HG03378 (cell line): ENCODE measurements around the gene ACOT11.
"Not testable (repeated sequence)": the region's sequence is repeated elsewhere in the genome, so short reads cannot be mapped to it uniquely, and the experiment has no call there.

Experiments
- ATAC-seq: cut with Tn5 transposase; IDR thresholded peaks from one replicate; pipeline ENCODE4 v1.9.1; 2021; ENCODE audit warnings: mild to moderate bottlenecking, moderate library complexity; ENCODE audit not compliant: unreplicated experiment

Gene ACOT11

DNA sequence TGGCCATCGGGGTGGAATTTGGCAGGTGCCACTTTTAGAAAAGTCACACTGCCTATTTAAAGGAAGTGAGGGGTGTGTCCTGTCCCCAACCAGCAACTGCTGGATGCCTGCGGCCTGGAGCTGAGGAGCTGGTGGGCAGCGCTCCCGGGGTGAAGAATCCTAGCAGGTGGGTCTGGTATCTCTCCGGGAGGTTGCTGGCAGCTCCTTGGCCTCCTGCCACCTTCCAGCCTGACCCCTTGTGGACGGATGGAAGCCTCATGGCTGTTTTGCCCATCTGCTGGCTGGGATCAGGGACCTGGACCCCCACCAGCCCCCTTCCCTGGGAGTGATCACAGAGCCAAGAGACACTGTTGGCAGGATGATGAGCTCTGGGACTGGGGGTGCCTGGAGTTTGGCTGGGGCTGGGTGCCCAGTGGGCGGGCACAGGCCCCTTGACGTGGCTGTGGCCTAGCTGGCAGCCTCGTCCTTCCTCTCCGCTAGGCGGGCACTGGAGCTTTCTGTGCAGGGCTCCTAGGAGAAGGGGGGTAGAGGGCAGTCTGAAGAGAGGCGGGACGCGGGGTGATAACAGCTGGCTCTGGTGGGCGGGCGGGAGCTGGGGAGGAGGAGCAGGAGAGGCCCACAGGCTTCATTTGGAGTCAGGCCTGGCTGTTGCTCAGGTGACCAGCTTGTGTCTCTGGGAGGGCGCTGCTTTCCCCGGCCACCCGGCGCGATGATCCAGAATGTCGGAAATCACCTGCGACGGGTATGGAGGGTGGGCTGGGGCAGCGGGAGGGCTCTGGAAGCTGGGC, at the start of gene ACOT11:
Gene ACOT11 (plus strand): TSS at position 628 of the 788 bp plus-strand sequence. CDS start 82 bp downstream, at position 710.
- ATAC-seq: no peak

DNA sequence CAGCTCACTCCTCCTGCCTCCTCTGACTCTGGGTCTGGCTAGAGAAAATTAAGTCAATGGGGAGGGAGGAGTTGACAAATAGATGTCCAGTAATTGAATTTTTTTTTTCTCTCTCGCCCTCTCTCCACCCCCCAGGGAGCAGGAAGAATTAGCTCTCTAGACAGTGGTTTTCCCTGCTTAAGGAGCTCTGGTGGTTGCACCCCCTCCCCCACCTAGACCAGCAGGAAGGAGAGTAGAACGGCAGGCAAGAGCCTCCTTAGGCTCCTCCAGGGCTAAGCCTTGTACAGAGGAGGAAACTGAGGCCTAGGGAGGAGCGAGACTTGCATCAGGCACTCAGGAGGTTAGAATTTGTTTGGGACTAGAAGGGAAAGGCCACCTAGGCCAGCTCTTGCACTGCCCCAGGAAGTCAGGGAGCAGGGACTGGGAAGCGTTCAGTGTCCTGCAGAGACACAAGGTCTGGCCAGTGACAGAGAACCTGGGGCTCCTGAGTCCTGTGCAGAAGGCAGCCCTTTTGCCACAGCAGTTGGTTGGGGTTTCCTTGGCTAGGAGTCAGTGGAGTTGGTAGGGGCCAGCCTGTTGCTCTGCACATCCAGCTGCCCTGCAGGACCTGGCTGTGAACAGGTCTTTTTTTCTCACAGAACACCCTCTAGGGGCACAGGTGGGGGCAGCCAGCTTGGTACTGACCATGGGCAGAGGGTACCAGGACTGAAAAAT, 49.5 kb upstream of the ACOT11 start:
- ATAC-seq: no peak

DNA sequence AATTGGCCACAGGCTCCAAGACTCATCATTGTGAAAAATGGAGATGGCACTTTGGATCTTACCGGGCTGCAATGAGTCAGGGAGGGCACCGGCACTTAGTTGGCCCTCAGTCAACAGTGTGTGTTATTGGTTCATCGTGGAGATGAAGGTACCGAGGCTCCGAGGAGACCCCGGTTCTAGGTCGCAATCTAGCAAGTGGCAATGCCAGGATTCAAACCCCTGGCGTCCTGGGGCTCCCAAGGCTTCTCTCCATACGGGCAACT, 49.0 kb upstream of the ACOT11 start:
- ATAC-seq: no peak

DNA sequence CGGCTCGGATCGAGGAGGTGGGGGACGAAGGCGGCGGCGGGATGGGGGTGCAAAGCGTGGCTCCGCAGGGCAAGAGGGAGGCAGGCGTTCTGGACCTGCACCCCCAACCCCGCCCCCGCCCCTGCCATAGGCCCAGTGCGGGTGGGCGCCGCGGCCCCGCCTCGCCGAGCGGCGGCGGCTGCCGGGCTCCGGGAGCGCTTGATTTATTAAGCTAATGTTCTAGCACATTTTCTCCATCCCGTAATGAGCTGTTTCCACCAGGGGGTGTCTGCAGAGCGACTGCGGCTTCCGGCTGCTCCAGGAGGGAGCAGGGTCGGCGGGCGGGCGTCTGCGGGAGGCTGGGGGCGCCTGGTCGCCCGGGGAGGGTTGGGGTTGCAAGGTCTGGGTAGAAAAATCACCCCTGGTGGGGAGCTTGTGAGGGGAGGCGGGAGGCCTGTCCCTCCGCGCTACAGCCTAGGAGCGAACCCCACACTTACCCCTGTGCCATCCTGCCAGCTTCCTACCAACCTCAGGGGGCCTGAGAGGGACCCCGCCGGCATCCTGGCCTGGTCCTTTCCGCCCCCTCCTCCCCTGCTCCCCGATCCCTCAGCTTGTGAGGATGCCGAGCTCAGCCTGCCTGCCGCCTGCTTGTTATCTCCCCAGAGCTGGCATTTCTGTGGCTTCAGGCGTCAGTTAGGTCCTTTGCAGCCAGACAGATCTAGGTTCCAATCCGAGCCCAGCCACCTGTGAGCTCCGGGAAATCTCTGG, 48.5 kb upstream of the ACOT11 start:
- no peak for ATAC-seq

DNA sequence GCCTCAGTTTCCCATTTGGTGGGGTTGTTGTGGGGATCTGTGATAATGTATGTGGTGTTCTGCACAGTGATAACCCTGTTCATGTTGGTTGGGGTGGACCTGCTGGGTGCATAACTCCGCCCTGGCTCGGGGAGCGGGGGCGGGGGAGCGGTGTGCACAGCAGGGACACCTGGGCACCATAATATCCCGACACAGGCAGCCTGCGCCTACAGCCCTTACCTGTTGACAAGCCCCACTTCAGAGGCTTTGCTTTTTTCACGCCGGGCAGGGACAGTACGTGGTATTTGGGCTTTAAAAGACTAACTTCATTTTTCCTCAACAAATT, 48.0 kb upstream of the ACOT11 start:
- ATAC-seq: no peak

DNA sequence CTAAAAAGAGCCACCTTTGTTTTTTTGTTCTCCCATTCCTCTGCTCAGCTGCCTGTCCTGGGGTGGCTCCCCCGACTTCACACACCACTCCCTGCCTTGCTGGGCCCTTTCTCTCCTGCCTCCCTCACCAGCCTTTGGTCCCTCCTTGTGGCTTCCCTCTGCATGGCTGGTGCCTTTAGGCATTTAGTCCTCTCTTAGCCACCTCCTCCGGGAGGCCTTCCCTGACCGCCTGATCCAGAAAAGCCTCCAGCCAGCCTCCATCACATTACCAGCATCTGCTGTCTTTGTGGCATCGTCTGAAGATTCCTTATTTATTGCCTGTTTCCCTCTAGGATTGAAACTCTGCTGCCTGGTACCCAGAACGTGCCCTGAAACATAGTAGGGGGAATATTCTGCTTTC, 46.2 kb upstream of the ACOT11 start:
- no peak for ATAC-seq

DNA sequence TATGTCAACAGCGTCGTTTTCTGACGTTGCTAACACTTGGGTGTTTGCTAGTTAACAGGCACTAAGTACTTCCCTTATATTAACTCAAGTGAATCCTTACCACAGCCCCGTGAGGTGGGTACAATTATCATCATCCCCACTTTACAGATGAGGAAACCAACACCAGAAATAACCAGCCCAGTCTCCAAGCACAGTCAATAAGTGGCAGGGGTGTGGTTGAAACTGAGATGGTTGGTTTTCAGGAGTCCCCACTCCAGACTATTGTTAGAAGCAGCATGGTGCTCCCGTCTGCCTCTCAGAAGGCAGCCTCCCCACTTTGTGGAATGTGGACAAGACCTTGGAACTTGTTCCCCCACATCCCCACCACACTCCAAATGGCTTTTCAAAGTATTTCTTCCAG, 45.7 kb upstream of the ACOT11 start:
- ATAC-seq: no peak

DNA sequence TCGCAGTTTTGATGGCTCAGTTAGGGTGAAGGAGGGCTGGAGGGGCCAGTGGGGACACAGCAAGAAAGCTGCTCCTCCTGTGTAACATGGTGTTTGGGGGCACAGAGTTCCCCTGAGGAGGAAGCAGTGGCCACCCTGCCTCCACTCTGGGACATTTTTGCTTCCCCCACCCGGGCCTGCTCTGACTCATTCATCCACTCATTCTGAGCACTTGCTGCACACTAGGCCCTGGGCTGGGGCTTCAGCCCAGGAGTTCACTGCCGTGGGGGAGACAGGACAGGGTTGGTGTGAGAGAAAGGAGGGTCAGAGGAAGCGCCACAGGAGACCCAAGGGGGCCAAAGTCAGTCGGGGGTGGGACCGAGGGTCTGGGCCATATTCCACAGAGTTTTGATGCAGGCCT, 41.4 kb upstream of the ACOT11 start:
- ATAC-seq: no peak

DNA sequence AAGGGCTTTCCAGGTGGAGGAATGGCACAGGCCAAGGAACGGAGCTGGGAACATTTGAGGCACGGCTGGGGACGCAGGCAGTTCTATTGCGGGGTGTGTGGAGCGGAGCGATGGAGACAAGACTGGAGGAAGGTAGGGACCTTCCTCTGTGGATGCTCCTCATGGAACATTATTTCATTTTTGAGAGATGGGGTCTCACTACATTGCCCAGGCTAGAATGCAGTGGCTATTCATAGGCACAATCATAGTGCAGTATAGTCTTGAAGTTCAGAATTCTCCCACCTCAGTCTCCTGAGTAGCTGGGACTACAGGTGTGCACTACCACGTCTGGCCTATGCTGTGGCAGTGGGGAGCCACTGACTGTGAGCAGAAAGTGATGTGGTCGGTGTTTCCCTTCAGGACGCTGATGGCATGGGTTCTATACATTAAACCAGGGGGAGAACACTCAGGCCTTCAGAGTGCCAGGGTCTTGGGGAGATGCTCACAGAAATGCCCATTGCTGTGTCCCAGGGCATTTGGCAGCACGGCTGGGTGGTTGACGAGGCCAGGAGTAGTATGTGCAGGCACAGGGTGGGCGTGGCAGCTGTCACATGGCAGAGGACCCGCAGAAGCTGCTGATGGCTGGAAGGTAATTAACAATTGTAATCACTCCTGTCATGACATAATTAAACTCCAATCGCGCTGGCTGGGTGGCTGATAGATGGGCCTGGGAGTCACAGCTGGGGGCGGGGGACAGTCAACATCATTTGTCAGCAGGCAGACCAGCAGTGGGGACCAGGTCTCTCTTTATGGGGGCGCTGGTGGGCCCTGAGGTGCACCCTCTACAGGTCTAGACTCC, 40.8 kb upstream of the ACOT11 start:
- no peak for ATAC-seq

DNA sequence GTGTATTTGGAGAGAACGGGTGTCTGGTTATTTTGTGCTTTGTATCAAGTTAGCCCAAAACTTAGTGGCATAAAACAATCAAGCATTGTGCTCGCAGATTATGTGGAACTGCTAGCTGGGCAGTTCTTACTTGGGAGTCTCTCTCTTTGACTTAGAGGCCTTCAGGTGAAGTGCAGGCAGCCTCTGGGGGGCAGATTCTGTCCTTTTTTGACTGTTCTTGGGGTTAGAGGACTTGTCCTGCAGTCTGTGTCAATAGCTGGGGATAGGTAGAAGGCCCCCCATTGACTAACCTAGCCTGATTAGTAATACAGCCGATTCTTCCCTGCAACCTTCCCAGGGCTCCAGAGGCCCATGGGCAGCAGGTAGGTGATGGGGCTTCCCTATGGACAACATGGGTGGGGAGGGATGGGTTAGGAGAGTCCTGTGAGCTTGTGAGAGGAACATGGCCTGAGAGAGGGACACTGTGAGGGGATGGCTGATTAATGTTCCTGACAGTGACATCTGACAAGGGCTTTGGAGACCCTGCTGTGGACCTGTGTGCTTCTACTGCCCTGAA, 37.2 kb upstream of the ACOT11 start:
- no peak for ATAC-seq

DNA sequence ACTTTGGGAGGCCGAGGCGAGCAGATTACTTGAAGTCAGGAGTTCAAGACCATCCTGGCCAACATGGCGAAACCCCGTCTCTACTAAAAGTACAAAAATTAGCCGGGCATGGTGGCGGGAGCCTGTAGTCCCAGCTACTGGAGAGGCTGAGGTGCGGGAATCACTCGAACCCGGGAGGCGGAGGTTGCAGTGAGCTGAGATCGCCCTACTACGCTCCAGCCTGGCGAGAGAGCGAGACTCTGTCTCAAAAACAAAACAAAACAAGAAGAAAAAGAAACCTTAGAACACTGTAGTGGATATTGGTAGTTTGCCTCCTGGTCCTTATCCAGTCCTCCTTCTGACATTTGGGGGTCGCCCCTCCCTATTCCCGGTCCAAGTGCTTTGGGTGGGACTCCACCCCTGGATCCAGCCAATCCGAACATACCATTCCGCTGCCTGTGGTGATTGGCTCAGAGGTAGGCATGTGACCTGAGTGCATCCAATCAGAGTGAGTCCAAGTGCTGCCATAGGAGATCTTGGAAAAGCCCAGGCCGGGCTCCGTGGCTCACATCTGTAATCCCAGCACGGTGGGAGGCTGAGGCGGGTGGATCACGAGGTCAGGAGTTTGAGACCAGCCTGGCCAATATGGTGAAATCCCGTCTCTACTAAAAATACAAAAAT, 34.0 kb upstream of the ACOT11 start:
- ATAC-seq: not testable (repeated sequence)

DNA sequence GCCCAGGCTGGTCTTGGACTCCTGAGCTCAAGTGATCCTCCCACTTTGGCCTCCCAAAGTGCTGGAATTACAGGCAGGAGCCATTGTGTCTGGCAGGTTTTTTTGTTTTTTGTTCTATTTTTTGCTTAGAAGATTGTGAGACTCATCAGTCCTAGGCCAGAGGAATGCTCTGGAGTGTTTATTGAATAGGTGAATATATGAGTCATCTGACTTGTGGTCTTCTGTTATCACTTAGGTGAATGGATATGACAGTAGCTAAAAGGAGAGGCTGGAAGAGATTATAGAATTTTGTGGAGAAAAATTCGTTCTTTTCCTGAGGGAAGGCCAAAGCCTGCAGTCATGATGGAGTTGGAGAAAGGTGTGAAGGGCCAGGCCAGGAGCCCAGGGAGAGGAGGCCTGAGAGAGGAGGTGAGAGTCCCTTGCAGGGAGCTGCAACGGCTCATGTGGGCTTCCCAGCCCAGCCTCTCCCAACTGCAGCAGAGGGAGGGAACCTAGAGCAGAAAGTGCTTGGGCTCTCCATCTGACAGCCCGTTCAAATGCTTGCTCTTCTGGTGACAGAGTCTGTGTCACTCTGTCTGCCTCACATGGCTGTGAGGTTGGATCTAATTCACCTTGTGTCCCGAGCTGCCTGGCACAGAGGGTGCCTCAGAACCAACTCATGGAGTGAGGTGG, 31.6 kb upstream of the ACOT11 start:
- no peak for ATAC-seq

DNA sequence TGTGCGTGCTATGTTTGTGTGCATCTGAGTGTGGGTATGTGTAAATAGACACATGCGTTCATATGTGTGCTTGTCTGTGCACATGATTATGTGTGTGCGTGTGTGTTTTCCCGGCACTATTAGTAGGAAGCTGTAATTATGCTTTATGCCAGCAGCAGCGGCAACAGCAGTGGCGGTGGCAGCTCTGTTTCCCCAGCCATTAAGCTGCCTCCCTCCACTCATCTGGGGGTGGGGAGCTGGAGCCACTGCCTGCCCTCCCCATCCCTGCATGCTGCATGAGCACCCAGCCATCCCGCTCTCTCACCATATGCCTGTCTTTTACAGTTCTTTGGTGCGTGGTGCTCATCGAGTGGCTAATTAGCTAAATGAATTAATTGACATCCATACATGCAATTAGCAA, 30.5 kb upstream of the ACOT11 start:
- ATAC-seq: no peak

DNA sequence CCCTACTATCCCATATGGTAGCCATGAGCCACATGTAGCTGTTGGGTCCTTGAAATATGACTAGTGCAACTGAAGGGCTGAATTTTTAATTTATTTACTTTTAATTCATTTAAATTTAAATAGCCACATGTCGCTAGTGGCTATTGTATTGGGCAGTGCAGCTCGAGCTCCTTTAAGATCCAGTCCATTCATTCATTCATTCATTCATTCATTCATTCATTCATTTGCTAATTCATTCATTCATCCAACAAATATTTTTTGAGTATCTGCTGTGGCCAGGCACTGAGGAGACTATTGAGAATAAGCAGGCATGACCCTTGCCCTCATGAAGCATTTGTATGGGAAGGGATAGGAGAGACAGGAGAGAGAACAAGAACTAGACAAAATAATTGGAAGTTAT, 29.5 kb upstream of the ACOT11 start:
- no peak for ATAC-seq

DNA sequence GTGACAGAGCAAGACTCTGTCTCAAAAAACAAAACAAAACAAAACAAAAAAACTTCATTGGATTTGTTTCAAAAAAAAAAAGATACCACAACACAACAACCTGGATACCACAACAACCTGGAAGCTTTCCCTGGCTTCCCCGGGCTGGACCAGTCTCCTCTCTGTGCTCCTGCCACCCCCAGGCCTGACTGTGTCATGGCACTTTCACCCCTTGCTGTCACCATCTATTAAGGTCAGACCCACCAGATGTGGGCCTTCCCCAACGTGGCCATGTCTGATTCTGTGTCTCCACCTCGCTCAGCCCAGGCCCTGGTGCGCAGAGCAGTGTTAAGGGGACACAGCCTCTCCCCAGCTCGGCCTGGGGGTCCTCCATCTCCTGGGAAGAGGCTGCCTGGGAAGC, 28.3 kb upstream of the ACOT11 start:
- no peak for ATAC-seq

DNA sequence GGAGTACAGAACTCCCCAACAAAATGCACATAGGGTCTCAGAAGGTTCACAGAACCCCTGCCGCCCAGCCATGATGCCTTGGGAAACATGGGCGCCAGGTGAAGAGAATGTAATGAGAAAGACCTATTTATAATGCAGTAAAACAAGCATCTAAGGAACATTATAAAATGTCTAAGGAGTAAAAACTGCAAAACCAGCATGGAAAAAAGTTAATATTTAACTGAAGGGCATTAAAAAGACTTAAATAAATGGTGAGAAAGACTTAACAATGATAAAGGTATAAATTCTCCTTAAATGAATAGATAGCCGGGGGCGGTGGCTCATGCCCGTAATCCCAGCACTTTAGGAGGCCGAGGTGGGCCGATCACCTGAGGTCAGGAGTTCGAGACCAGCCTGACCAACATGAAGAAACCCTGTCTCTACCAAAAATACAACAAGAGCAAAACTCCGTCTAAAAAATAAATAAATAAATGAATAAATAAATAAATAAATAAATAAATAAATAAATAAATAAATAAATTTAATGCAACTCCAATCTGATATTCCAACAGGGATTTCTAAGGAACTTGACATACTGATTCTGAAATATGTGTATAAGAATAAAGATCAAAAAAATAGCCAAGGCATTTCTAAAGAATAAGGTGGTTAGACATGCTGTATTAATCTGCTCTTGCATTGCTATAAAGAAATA, 27.3 kb upstream of the ACOT11 start:
- ATAC-seq: no peak

DNA sequence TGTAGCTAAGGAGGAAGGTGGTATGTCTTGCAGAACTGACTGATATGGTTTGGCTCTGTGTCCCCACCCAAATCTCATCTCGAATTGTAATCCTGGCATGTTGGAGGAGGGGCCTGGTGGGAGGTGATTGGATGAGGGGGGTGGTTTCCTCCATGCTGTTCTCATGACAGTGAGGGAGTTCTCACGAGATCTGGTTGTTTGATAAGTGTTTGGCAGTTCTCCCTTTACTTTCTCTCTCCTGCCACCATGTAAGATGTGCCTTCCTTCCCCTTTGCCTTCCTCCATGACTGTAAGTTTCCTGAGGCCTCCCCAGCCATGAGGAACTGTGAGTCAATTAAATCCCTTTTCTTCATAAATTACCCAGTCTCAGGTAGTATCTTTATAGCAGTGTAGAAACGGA, 21.5 kb upstream of the ACOT11 start:
- not testable (repeated sequence) for ATAC-seq

DNA sequence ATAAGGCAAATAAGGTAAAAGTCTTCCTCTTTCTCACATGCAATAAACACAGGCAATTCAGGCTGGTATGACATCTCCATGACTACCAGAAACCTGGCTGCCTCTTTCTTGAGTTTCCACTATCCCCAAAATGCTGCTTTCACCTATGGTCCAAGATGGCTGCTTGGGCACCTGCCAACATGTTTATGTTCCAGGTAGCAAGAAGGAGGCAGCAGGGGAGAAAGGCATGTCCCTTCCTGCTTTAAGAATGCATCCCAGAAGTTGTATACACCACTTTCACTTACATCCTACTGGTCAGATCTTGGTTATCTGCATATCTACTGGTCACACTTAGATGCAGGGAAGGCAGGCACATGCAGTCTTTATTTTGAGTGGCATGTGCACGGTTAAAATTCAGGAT, 19.4 kb upstream of the ACOT11 start:
- no peak for ATAC-seq

DNA sequence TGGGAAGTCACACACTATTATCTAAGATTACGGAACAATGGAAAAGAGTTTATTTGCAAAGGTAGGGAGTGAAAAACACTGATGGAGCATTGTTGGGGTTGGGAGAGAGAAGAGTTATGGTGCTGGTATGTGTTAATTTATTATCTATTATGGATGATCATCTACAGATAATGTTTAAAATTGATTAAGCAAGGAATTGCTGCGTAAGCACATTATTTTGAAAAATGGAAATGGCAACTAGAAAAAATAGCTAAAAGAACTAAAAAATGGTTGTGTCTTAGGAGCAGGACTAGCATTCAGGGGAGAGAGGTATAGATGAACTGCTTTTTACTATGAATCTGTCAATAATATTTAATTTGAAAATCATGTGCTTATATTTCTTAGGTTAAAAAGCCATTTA, 16.0 kb upstream of the ACOT11 start:
- no peak for ATAC-seq
